Endometrial microvascular endothelial cells (primary cell): Measurements from ENCODE around the gene DOC2B. TPM values are rescaled to one million over a fixed set of nuclear protein-coding genes. Genes with fewer than 3 reads are reported as not detected.
"Not testable (repeated sequence)": the region's sequence is repeated elsewhere in the genome, so short reads cannot be mapped to it uniquely, and the experiment has no call there.

ENCODE experiments used
- in situ Hi-C: cut with HindIII; loops from 2 replicates; pipeline ENCODE4 v1.10.0; 2017; ENCODE audit warnings: low sequenced_read_pairs, low pct_unique_long_range_greater_than_20kb; ENCODE audit errors: inconsistent ontology term
- total RNA-seq: library from RNA; depleted of rRNA; stranded (reverse); fragments of >200 nt; gene quantifications from one replicate; pipeline ENCODE4 v1.2.3, GENCODE V29; 2015; ENCODE audit errors: inconsistent ontology term

Gene DOC2B
- total RNA-seq, 1 donor from 2014 or later: 4.7 TPM

- in situ Hi-C loops: no loop called here
These were observed 9.0 kb downstream of the DOC2B start for GRCh38 chr17:172401-172800.

GRCh38 chr17:171871-172270, 9.6 kb downstream of the DOC2B start:
- in situ Hi-C loops: no loop called here

- in situ Hi-C loops: no loop called here
These were observed 11.2 kb downstream of the DOC2B start for GRCh38 chr17:170130-170670.

DNA sequence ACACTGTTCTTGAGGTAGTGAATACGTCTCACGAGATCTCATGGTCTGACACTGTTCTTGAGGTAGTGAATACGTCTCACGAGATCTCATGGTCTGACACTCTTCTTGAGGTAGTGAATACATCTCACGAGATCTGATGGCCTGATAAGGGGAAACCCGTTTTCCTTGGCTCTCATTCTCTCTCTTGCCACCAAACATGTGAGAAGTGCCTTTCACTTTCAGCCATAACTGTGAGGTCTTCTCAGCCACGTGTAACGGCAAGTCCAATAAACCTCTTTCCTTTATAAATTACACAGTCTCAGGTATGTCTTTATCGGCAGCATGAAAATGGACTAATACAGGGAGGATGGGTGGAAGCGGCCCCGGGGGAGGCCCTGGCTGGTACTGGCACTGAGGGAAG, 12.8 kb downstream of the DOC2B start:
- in situ Hi-C loops: not testable (repeated sequence)

DNA sequence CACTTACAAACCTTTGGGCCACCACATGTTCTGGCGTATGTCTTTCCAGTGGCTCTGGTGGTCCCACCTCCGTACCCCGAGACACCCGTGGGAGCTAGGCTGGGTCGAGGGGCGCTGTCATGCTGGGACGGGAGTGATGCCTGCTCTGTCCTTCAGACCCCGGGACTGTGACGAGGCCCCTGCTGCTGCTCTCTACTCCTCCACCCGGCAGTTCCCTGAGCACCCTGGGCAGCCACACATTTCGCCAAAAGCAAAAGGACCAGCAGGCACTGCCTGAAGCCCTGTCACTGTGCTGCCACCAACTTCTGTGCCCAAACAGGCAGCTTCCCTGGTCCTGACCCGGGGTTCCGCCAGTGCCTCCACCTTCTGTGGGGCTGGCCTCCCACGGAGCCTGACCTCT, 15.5 kb downstream of the DOC2B start:
- in situ Hi-C loops: no loop called here

GRCh38 chr17:164303-165235, 16.9 kb downstream of the DOC2B start:
- in situ Hi-C loops: no loop called here

GRCh38 chr17:163514-164098, 17.8 kb downstream of the DOC2B start:
- in situ Hi-C loops: no loop called here

DNA sequence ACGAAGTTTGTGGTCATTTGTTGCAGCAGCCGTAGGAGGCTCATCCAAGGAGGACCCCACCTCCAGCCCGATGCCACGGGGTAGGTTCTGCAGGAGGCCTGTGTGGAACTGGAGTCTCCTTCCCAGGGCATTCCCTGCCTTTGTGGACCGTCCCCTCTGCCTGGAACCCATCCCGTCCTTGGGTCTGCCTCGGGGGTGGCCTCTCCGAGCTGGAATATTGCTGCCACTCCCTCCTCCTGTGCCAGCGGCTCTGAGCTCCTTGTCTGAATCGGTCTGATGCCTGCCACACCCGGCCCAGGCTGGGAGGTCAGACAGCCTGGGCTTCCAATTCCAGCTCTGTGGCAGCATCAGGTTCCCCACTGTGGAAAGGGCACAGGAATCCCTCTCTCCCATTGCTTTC, 18.8 kb downstream of the DOC2B start:
- in situ Hi-C loops: no loop called here

- in situ Hi-C loops: no loop called here
These were observed 20.0 kb downstream of the DOC2B start for GRCh38 chr17:161481-161880.

DNA sequence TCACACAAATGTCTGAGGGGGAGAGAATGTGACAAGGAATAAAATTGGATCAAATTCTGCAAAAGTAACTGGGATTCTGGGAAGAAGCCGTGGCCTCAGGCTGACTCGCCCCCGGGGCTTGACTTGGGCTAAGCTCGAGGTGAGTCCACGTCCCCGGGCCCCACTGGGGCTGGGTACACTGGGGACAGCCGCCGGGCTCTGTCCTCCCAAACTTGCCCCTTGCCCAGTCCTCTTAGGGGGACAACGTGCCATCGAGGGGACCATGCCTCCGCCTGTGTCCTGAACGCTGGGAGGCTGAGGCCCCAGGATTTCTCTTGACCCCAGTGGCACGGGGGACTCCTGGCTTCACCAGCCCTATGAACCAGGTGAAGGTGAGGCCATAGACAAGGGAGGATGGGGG, 21.1 kb downstream of the DOC2B start:
- in situ Hi-C loops: no loop called here

- in situ Hi-C loops: no loop called here
These were observed 21.8 kb downstream of the DOC2B start for GRCh38 chr17:159609-160008.

GRCh38 chr17:158379-158778, 23.1 kb downstream of the DOC2B start:
- in situ Hi-C loops: no loop called here

DNA sequence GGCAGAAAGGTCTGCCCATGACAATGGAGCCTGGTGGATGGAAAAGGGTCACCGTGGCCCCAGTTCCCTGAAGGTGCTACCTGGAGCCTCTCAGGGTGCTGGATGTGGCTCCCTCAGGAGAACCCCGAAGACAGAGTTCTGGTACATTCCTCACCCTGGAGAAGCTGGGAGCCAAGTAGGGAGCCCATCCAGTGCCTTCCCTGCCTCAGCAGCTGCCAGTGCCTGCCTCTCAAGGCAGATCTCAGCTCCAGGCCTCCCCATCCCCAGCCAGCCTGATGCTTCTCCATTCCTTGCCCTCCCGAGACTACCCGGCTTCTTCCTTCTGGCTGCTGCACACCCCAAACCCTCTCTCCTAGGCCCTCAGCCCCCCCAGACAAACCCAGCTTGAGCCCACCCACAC, 23.5 kb downstream of the DOC2B start:
- in situ Hi-C loops: no loop called here

GRCh38 chr17:156946-157345, 24.5 kb downstream of the DOC2B start:
- in situ Hi-C loops: no loop called here

- in situ Hi-C loops: no loop called here
These were observed 25.3 kb downstream of the DOC2B start for GRCh38 chr17:156094-156621.

GRCh38 chr17:155576-155975, 25.9 kb downstream of the DOC2B start:
- in situ Hi-C loops: no loop called here

- in situ Hi-C loops: no loop called here
These were observed 27.6 kb downstream of the DOC2B start for GRCh38 chr17:153851-154250.

DNA sequence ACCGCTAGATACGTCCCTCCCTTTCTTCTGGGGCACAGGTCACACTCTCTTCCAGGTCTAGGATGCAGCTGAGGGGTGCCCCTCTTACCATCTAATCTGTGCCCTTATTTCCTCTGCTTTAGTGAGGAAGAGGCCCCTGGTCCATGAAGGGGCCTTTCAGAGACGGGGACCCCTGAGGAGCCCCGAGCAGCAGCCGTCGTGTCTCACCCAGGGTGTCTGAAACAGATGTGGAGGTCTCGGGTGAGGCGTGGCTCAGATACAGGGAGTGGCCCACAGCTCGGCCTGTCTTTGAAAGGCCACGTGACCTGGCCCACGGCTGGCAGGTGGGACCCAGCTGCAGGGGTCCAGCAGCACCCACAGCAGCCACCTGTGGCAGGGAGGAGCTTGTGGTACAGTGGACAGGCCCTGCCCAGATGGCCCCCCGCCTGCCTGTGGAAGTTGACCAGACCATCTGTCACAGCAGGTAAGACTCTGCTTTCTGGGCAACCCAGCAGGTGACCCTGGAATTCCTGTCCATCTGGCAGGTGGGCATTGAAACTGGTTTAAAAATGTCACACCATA, 28.5 kb downstream of the DOC2B start:
- in situ Hi-C loops: no loop called here
